NCI-H510A treated with DMSO at 0.1 percent for 48 hours (cell line): ENCODE results near the gene KLHL2.

Experiments used
- DNase-seq: peaks from one replicate; lab custom pipeline; 2025; lab: John Stamatoyannopoulos, UW

KLHL2 gene

DNA sequence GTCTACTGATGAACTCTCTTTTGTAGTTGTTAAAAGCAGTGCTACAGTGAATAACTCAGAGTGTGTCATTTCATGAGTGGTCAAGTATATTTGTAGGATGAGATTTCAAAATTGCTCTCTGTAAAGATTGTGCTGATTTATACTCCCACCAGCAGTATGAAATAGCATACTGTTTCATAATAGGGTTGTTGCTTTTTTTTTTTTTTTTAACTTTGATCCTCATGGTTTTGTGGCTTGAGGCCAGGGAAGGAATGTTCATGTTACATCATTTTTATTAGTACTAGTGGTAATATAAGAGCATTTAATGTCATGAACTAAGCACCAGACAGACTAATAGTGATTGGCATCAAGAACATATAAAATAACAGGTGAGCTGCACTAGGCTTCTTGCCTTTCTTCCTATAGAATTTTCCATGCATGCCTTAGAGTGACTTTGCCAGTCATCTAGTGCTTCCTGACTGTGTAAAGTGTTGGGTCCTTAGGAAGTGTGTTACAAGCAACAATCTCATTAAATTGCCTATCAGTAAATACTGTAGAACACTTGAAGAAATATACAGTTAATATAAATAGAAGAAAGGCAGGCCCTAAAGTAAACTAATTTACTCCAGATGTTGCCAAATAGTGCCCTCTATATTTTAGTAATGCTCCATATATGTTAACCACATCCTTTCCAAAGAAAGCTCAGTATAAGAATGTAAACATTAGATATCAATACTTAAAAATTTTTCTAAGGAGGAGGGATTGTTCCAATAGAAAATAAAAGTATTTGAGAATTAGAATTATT, 81.5 kb downstream of the KLHL2 start:
- no peak for DNase-seq

DNA sequence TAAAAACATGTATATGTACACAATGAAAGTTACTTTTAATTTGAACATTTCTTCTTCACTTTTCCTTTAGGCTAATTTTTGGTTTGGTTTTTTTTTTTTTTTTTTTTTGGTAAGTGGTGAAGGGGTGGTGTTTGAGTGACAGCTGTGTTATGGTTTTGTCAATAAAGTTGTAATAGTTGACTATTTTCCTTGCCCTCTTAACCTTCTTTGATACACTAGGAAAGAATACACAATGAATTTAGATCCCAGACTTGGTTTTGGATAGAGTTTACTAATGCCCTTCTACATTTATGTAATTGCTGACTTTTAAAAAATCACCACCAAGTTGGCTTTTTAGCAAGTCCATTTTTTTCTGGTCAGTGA, 82.0 kb downstream of the KLHL2 start:
- DNase-seq: no peak

DNA sequence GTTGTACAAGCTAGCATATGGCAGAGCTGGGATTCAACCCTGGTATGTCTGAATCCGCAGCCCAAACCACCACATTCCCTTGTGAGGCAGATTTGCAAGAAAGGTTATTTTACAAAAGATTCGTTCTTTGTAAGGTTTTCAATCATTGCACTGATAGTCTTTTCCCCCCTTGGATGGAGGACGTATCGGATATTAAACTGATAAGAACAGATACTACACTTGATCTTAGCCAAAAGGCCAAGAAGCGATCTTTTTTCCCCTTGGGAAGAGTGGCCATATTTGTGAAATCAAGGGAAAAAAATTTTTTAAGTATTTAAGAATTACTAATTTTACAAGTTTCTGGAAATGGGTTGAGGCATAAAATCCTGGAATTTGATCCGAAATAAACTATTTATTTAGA, 85.7 kb downstream of the KLHL2 start:
- DNase-seq: no peak

DNA sequence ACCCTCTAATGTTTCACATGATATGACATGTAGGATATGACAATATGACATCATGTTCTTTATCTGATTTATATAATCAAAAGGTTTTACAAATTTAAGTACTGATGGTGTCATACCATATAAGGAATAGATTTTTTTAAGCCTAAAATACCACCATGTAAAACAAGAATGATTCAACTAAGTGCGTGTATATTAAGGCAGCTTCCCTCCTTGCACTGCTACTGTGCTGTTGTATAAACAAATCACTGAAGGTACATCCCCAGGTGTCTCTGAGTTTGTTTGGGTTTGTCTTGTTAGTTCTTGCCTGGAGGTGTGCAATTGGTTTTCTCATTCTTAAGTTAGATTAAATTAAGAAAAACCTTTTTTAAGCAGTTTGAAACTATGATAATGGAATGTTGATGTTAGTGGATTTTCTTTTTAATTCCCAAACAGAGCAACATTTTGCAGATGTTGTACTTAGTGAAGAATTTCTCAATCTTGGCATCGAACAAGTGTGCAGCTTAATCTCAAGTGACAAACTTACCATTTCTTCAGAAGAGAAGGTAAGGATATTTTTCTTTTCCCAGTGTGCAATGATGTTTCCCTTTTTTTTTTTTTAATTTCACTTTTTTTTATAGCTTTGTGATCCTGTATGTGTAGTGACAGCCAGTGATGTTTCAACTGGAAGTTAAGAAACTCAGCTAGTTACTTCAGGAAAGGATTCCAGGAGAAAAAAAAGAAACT, 86.7 kb downstream of the KLHL2 start:
- DNase-seq: no peak

DNA sequence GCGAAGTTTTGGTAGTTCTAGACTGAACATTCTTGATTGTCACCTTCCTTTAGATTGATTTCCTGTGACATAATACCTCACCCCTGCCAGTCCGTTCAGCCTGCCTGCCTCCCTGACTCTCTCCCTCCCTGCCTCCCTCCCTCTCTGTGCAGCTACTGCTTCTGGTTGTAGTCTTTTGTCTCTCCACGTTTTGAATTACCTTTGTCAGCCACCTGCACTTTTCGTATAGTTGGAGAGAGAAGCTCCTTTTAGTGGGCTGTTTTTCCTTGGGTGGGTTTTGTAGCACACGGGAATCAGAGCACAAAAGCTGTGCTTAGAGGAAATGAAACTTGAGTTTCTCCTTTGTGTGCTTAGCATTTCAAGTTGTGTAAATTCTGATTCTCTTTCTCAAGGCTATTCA, 87.5 kb downstream of the KLHL2 start:
- DNase-seq: no peak

DNA sequence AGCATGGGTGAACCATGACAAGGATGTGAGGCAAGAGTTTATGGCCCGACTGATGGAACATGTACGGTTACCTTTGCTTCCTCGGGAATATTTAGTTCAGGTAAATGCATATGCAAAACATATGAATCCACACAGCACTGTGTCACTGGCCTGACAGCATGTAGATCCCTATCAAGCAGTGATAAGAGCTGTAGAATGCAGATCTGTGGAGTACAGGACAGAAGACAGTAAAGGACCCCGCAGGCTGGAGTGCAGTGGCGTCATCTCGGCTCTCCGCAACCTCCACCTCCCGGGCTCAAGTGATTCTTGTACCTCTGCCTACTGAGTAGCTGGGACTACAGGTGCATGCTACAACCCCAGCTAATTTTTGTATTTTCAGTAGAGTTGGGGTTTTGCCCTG, 90.3 kb downstream of the KLHL2 start:
- DNase-seq: no peak

DNA sequence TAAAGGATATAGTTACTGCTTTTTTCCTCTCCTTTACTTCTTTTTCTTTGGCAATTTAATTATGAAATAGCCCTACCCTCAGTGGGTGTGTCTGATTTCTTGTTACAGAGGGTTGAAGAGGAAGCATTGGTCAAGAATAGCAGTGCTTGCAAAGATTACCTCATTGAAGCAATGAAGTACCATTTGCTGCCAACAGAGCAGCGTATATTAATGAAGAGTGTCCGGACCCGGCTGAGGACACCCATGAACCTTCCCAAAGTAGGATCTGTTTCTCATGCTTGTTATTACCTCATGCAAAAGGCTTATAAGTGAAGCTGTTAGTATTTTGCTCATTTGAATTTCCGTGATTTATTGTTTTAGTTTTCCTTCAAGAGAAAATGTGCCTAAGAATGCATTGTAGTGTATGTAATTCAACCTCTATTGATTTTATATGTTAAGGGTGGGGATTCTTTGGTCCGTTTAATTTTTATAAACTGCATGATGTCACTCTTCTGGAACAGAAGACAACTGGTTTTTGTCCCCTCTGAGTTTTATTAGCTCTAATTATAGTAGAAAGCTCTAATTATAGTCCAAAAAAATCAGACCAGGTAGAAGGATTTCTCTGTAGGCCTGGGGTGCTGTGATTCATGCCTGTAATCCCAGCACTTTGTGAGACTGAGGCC, 92.2 kb downstream of the KLHL2 start:
- no peak for DNase-seq

DNA sequence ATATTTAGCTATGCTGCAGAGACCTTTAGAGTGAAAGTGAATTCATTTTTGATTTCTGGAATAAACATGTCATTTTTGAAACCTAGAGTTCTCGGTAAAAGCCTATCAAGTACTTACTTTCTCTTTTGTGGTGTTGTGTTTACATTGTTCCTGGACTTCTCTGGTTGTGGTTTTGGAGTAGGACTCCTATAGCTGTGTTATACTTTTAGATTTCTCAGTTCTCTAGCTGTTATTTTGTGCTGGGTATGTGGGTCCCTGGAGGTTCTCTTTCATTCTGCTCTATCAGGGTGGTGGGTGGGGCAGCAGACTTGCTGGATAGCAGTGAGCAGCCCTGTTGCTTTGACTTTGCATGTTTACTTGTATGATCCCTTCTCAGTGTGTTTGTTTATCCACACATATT, 94.5 kb downstream of the KLHL2 start:
- DNase-seq: no peak

DNA sequence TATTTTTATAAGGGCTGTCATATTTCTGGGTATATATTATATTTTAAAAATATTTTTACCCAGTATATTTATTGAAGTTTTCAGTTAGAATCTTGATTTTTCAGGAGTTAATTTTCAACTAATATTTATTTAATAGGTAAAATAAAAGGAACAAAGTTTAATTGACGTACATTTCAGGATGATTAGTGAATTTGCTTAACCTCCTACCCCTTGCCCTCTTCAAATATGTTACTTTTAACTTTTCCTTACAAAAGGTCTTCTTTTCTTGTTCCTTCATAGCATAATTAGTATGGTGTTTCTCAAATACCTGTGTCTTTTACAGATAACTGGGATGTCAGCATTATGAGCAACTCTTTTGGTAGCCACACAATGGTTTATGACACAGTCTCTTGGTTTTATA, 95.3 kb downstream of the KLHL2 start:
- no peak for DNase-seq

DNA sequence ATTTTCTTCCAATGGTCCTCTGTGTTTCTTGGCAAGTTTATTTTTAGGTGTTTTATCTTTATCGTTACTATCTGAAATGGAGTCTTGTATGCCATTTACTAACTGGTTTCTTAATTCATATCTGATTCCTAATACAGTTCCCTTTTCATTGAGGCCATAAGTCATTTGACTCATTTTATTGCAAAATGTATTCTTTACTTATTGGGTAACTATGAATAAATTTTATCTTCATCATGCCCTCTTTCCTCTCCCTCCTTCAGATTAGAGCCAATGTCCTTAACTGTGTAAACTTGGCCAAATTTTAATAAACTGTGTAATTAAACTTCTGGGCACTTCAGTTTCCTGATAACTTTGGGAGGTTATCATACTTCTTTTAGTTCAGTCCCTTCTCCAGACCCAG, 100.8 kb downstream of the KLHL2 start:
- no peak for DNase-seq

DNA sequence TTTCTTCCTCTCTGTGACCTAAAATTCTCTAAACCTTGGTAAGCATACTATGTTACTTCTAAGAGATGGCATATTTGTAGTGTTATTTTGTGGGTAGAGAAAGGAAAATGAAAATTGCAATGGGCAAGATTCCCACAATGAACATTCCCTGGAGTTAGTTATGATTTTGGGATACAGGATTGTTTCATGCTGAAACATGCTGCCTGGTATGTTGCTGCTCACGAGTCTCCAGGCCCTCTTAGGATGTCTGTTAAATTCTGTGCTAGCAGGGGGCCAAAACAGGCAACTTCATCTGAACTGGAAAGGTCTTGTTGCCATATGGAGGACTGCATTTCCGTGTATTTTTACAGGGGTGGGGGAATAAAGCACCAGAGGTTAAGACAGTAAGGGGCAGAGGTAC, 101.2 kb downstream of the KLHL2 start:
- no peak for DNase-seq

DNA sequence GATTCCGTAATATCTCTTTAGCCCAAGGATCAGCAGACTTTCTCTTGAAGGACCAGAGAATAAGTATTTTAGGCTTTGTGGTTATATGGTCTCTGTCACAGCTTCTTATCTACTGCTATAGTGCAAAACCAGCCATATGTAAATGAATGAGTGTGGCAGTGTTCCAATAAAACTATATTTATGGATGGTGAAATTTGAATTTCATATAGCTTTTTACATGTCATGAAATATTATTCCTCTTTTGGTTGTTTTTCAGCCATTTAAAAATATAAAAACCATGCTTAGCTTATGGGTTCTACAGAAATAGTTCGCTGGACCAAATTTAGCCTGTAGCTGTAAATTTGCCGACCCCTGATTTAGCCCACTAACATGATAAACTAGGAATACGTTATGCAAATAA, 102.1 kb downstream of the KLHL2 start:
- no peak for DNase-seq

DNA sequence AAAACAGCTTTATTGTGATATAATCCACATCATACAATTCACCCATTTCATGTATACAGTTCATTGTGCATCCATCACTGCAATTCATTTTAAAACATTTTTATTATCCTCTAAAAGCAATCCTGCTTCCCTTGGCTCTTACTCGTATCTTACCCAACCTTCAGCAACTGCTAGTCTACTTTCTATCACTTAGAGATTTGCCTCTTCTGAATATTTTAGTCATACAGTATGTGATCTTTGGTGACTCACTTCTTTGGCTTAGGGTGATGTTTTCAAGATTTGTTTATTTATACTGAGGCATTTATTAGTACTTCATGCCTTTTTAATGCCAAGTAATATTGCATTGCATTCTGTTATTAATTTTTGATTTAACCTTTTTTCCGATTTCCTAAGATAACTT, 105.1 kb downstream of the KLHL2 start:
- DNase-seq: no peak

DNA sequence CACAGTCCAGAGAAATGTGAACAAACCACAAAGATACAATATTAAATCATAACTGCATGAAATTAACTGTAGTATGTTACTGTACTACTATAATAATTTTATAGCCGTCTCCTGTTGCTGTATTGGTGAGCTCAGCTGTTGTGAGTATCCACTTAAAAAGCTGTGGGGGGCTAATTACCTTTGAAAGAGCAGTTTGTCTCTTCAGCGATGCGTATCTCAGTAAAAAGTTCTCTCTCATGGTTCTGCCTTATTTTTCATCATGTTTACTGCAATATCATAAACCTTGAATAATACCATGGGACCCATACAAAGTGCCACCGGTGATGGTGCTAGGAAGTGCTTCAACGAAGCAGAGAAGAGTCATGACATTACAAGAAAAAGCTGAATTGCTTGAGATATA, 111.7 kb downstream of the KLHL2 start:
- DNase-seq: no peak

DNA sequence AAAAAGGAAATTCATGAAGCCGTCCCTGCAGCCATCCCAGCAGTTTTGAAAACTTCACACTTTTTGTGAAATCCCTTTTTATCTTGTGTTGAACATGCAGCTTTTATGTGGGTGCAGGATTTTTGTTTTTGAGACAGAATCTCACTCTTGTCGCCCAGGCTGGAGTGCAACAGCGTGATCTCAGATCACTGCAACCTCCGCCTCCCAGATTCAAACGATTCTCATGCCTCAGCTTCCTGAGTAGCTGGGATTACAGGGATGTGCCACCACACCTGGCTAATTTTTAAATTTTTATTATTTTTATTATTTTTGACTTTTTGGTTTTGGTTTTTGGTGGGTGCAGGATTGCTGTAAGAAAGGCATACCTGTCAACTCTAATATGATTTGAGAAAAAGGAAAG, 112.1 kb downstream of the KLHL2 start:
- DNase-seq: no peak

DNA sequence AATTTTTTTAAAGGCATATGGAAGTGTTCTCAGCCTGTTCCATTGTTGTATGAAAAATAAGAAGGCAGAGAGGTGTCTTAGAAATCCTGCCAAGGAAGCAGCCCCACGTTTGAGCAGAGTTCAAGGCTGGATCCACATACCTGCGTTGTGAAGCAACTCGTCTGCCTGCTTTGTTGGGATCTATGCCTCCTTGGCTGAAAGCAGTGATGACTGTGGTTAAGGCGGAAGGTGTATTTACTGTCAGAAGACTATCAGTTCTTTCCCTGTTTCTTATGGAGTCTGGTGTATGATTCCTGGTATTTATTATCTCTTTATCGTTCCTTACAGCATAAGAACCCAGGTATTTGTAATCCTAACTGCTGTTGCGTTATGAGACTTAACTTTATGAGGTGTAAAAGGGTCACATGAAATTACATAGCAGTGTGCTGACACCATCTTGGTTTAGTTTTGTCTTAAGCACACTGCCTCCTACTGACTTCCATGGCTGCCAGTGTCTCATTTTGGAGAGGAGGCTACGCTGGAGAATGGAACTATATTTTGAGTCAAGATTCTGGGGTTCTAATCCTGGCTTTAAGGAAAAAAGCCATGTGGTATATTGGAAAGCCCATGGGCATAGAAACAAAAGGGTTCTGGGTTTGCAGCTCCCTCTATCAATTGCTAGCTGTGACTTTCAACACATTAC, 117.0 kb downstream of the KLHL2 start:
- no peak for DNase-seq

DNA sequence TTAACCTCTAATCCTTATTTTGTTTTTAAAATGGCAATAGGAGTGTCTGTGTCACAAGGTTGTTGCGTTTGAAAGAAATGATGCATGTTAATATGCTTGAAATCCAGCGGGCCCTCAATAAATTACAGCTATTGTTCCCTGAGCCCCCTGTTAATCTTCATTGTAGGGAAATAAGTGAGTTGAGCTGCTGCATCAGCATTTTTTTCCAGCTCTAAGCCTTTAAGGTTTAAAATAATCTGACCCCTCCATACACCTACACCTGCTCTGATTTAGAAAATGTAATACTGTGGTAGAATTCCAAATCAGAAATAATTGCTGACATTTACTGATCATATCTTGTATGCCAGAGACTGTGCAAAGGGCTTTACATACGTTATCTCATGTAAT, 117.5 kb downstream of the KLHL2 start:
- DNase-seq: no peak

DNA sequence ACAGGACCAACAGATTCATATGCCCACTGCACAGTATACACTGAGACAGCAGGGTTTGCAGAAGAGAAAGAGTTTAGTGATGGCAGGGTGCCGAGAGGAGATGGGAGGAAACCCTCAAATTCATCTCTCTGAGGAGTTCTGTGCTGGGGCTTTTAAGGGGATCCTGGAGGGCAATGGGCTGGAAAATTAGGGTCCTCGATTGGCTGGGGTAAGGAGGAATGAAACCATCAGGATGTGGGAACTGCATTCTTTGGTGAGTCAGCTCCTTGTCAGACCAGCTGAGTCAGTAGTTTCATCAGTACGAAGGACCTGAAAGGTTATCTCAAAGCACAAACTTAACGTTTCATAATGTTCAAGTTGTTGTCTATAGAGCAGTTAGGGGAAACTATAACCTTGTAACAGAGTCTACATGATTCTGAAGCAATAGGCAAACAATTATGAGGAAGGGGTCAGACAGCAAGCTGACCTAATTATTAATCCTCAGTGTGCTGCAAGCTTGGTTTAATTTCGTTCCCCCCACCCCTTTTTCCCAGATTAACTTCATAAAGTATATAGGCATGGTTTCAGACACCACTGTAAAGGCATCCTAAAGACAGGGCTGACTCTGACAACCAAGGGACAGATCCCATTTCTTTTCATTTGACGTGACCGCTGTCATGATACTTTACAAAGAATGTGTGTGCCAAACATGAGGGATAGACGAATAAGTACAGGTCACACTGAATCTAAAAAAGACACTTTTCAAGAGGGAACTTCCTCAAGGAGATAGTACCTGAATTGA, 118.6 kb downstream of the KLHL2 start:
- no peak for DNase-seq

DNA sequence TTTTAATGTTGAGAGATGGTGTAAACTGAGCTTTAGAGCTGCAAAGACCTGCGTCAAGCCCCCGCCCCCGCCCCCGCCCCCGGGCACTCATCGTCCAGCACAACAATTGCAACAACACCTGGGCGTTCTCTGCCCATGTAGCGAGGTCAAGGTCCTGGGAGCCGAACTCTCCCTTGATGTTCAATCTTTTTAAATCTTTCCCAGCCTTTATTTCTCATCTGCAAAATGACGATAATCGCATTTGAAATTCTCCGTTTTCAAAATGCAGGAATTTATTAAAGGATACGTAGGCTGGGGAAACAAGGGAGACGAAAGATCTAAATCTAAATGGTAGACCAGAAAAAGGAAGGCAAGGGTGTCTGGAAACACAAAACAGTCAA, 119.5 kb downstream of the KLHL2 start:
- DNase-seq: peak; percentile 61

DNA sequence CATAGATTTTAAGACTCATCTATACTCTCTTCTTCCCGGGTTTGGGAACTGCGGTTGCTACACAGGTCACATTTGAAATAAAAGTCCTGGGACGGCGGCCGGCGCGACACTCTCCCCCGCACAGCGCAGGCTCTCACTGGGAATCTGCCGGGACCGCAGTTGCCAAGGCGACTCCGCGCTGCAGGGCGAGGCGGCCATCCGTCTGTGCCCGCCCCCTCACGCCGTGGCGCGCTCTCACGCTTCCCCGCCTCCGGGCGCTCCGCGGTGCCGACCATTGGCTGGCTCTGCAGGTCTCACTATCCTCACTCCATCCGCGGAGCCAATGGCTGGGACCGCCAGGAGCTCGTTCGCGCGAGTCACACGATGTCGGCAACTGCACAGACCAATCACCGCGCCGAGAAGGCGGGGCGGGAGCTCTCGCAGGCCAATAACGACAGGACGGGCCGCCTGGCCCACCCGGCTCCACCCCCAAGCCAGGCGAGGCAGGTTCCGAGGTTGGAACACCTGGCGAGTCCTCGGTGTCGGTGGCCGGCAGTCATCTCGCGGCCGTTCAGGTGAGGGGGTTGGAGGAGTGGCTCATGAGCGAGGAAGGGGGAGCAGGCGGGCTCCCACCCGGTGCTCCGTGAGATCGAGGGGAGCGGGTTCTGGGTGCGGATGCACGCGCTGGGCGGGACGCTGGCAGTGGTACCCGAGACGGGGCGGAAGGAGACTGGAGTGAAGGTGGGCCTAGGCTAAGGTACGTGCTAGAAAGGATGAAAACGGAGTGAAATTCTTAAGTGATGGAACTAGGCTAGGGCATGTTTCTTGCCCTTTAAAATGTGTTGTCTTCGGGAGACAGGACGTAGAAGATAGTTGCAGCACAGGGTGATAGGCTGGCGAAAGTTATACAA, 120.1 kb downstream of the KLHL2 start, which contains the start of gene MSMO1:
TSS of gene MSMO1 (plus strand) at position 459 of the 890 bp plus-strand sequence. CDS start 5,702 bp downstream, outside the sequence.
- peak; percentile 86 for DNase-seq

DNA sequence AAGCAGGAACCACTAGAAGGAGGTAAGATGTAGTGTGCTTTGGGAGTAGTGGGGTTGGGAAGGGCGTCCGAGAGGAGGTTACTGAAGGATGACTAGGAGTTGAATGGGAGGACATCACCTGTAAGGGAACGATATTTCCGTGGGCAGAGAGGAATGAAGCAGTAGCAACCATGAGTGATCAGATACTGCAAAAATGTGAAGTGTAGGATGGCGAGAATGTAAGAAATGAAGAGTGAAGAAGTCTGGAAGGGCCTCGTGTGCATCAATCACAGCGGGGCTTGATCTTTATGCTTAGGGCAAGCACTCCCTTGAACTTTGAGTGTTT, 120.7 kb downstream of the KLHL2 start:
- DNase-seq: no peak
